Stimulated activated naive B cell treated with anti-CD40 and anti-IgM and Interleukin-4, amounts not matched to agents 10 μg/mL and 1 μg/mL and 100 μg/mL, for 72 hours (primary cell): ENCODE results near the gene CDH13.

Experiments
- ATAC-seq, 2 donors: fragments of 150-1000 bp; cut with Tn5 transposase; replicated peaks; 2 replicates each; pipeline ENCODE4 v1.10.0; 2021; ENCODE audit warnings: moderate library complexity in 1 of 2
- DNase-seq: peaks from one replicate; pipeline ENCODE4 v3.0.0; 2021
- H3K27ac Mint-ChIP-seq: one replicate; pipeline ENCODE4 v1.8.0; 2022; ENCODE audit warnings: mild to moderate bottlenecking, mixed read lengths
- H3K27me3 Mint-ChIP-seq, 2 donors: one replicate each; pipeline ENCODE4 v1.8.0; 2022; ENCODE audit warnings: mixed read lengths in 2 of 2
- H3K36me3 Mint-ChIP-seq, 2 donors: one replicate each; pipeline ENCODE4 v1.8.0; 2022; ENCODE audit warnings: mixed read lengths in 2 of 2, mild to moderate bottlenecking in 1 of 2
- H3K4me1 Mint-ChIP-seq, 2 donors: one replicate each; pipeline ENCODE4 v1.8.0; 2022; ENCODE audit warnings: mixed read lengths in 2 of 2, mild to moderate bottlenecking in 1 of 2
- H3K4me3 Mint-ChIP-seq, 2 donors: one replicate each; pipeline ENCODE4 v1.8.0; 2022; ENCODE audit warnings: mild to moderate bottlenecking in 2 of 2, mixed read lengths in 2 of 2, moderate library complexity in 1 of 2
- H3K9me3 Mint-ChIP-seq, 2 donors: one replicate each; pipeline ENCODE4 v1.8.0; 2022; ENCODE audit warnings: mixed read lengths in 2 of 2, mild to moderate bottlenecking in 1 of 2

CDH13 gene

GRCh38 chr16:83449861-83450260 lies 823.1 kb downstream of the CDH13 start:
- Mint-ChIP-seq H3K27ac (no peak overlapping the region), H3K4me1 (no peaks in the 10 kb centered on the region), H3K4me3 (no peak overlapping the region), H3K36me3 (no peaks in the 10 kb centered on the region), H3K27me3 (peaks cover 0 to 3% of the 10 kb centered on the region in 2 donors), H3K9me3 (peaks cover 0 to 1% of the 10 kb centered on the region in 2 donors)
- no peak for DNase-seq
- ATAC-seq, result no peak

GRCh38 chr16:83453977-83454376 lies 827.2 kb downstream of the CDH13 start:
- DNase-seq (no peak), ATAC-seq (no peak)
- H3K4me3 Mint-ChIP-seq, result no peak overlapping the region
- peaks cover 5 to 20% of the 10 kb centered on the region in 2 donors for H3K27me3 Mint-ChIP-seq
- no peaks in the 10 kb centered on the region for H3K36me3 Mint-ChIP-seq
- H3K4me1 Mint-ChIP-seq, result peaks cover 0 to 2% of the 10 kb centered on the region in 2 donors
- H3K9me3 Mint-ChIP-seq, result peaks cover 0 to 1% of the 10 kb centered on the region in 2 donors
- no peak overlapping the region for H3K27ac Mint-ChIP-seq

DNA sequence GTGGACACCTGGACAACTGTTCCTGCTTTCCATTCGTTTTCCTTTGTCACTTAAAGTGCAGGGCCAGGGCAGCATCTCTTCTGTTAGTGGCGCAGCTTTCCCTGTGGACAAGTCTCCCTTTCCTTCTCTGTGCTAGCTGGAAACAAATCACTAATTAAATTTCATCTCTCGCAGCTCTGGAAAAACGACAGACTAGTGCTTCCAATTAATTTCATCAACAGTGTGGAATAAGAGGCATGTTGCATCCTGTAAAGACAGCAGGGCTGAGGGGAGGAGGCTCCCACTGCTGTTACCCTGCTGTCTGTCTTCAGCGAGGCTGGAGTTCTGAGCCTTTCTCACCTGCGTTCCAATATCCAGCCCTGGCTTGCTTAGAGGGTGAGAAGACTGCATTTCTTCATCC lies 828.9 kb downstream of the CDH13 start:
- peaks cover 5 to 23% of the 10 kb centered on the region in 2 donors for H3K27me3 Mint-ChIP-seq
- peaks cover 0 to 2% of the 10 kb centered on the region in 2 donors for H3K4me1 Mint-ChIP-seq
- H3K4me3 Mint-ChIP-seq, result no peak overlapping the region
- ATAC-seq, result no peak
- no peaks in the 10 kb centered on the region for H3K36me3 Mint-ChIP-seq
- no peak overlapping the region for H3K27ac Mint-ChIP-seq
- peaks cover 0 to 3% of the 10 kb centered on the region in 2 donors for H3K9me3 Mint-ChIP-seq
- DNase-seq, result no peak

- no peak overlapping the region for H3K27ac Mint-ChIP-seq
- peaks cover 5 to 23% of the 10 kb centered on the region in 2 donors for H3K27me3 Mint-ChIP-seq
- H3K9me3 Mint-ChIP-seq, result peaks cover 0 to 3% of the 10 kb centered on the region in 2 donors
- no peak for DNase-seq
- ATAC-seq, result no peak
- peaks cover 0 to 2% of the 10 kb centered on the region in 2 donors for H3K4me1 Mint-ChIP-seq
- no peak overlapping the region for H3K4me3 Mint-ChIP-seq
- H3K36me3 Mint-ChIP-seq, result no peaks in the 10 kb centered on the region
These were observed 830.2 kb downstream of the CDH13 start for GRCh38 chr16:83456934-83457333.

GRCh38 chr16:83458612-83459011 lies 831.8 kb downstream of the CDH13 start:
- peaks cover 0 to 2% of the 10 kb centered on the region in 2 donors for H3K9me3 Mint-ChIP-seq
- ATAC-seq (peak; percentile 46 to 85), DNase-seq (peak; percentile 14)
- H3K36me3 Mint-ChIP-seq, result no peaks in the 10 kb centered on the region
- peaks cover 6 to 20% of the 10 kb centered on the region in 2 donors for H3K27me3 Mint-ChIP-seq
- H3K4me3 Mint-ChIP-seq, result no peak overlapping the region
- H3K27ac Mint-ChIP-seq, result no peak overlapping the region
- peaks cover 0 to 2% of the 10 kb centered on the region in 2 donors for H3K4me1 Mint-ChIP-seq

- no peak for DNase-seq
- H3K36me3 Mint-ChIP-seq, result no peaks in the 10 kb centered on the region
- H3K27me3 Mint-ChIP-seq, result peaks cover 0 to 6% of the 10 kb centered on the region in 2 donors
- no peaks in the 10 kb centered on the region for H3K9me3 Mint-ChIP-seq
- no peak overlapping the region for H3K4me3 Mint-ChIP-seq
- no peak for ATAC-seq
- H3K27ac Mint-ChIP-seq, result no peak overlapping the region
- H3K4me1 Mint-ChIP-seq, result no peaks in the 10 kb centered on the region
These were observed 838.2 kb downstream of the CDH13 start for GRCh38 chr16:83464991-83465390.

GRCh38 chr16:83470416-83470815 lies 843.6 kb downstream of the CDH13 start:
- Mint-ChIP-seq H3K9me3 (no peaks in the 10 kb centered on the region), H3K4me1 (no peaks in the 10 kb centered on the region), H3K27me3 (peaks cover 0 to 9% of the 10 kb centered on the region in 2 donors), H3K36me3 (no peaks in the 10 kb centered on the region), H3K27ac (peak overlapping the region; percentile 2), H3K4me3 (no peak overlapping the region)
- DNase-seq (no peak), ATAC-seq (no peak)

GRCh38 chr16:83472776-83473501 lies 846.2 kb downstream of the CDH13 start:
- Mint-ChIP-seq H3K27ac (no peak overlapping the region), H3K9me3 (no peaks in the 10 kb centered on the region), H3K4me1 (no peaks in the 10 kb centered on the region), H3K27me3 (peaks cover 0 to 9% of the 10 kb centered on the region in 2 donors), H3K36me3 (no peaks in the 10 kb centered on the region), H3K4me3 (no peak overlapping the region)
- DNase-seq, result no peak
- no peak for ATAC-seq

GRCh38 chr16:83473926-83474650 lies 847.3 kb downstream of the CDH13 start:
- Mint-ChIP-seq H3K9me3 (no peaks in the 10 kb centered on the region), H3K27ac (no peak overlapping the region)

DNA sequence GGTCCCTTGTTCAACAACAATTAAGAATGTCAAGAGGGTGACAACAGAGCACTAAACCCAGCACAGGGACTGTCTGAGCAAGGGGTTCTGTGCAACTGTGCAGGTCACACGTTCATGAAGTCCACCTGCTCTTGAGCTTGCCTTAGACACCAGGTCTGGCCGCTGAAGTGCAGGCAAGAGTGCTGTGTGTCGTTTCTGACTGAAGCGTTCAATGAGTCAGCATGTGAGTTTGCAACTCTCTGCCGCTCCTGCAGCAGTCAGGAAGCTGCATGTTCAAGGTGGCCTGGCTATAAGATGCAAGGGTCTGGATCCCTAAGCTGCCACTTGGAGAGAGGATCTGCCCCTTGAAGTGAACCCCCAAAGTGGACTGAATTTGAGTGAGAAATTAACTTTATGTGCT lies 848.3 kb downstream of the CDH13 start:
- Mint-ChIP-seq H3K9me3 (no peaks in the 10 kb centered on the region), H3K36me3 (no peaks in the 10 kb centered on the region), H3K27ac (no peak overlapping the region), H3K4me1 (no peaks in the 10 kb centered on the region), H3K4me3 (no peak overlapping the region), H3K27me3 (peaks cover 0 to 9% of the 10 kb centered on the region in 2 donors)
- no peak for ATAC-seq
- DNase-seq, result no peak

More at GRCh38 chr16:83473926-83474650, 847.3 kb downstream of the CDH13 start:
- Mint-ChIP-seq H3K36me3 (no peaks in the 10 kb centered on the region), H3K27me3 (peaks cover 0 to 9% of the 10 kb centered on the region in 2 donors), H3K4me1 (no peaks in the 10 kb centered on the region), H3K4me3 (no peak overlapping the region)
- ATAC-seq (no peak), DNase-seq (no peak)

DNA sequence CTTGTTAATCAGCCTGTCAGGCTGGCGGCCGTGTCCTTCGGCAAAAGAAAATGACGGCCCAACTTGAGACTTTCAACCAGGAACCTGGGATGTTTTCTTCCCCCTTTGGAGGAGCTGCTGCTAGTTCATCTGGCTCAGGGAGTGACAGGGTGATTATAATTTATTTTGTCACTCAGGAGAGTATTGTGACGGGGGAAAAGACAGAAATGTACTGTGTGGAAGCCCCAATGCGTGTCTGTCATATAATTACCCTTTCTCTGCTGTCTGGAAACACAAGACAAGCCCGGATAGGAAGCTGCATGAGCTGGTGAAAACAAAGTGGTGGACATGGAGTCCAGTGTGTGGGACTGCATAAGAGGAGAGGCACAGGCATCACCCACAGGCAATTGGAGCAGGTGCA lies 854.8 kb downstream of the CDH13 start:
- H3K36me3 Mint-ChIP-seq, result no peaks in the 10 kb centered on the region
- H3K4me3 Mint-ChIP-seq, result no peak overlapping the region
- ATAC-seq, result no peak
- no peaks in the 10 kb centered on the region for H3K9me3 Mint-ChIP-seq
- H3K4me1 Mint-ChIP-seq, result no peaks in the 10 kb centered on the region
- H3K27ac Mint-ChIP-seq, result no peak overlapping the region
- H3K27me3 Mint-ChIP-seq, result no peaks in the 10 kb centered on the region
- DNase-seq, result no peak

- no peak overlapping the region for H3K4me3 Mint-ChIP-seq
- H3K9me3 Mint-ChIP-seq, result no peaks in the 10 kb centered on the region
- H3K27me3 Mint-ChIP-seq, result peaks cover 0 to 2% of the 10 kb centered on the region in 2 donors
- DNase-seq, result no peak
- no peak overlapping the region for H3K27ac Mint-ChIP-seq
- no peak for ATAC-seq
- H3K36me3 Mint-ChIP-seq, result no peaks in the 10 kb centered on the region
- no peaks in the 10 kb centered on the region for H3K4me1 Mint-ChIP-seq
These were observed 855.9 kb downstream of the CDH13 start for GRCh38 chr16:83482545-83483162.

GRCh38 chr16:83490073-83490472 lies 863.3 kb downstream of the CDH13 start:
- no peak overlapping the region for H3K4me3 Mint-ChIP-seq
- H3K36me3 Mint-ChIP-seq, result no peaks in the 10 kb centered on the region
- H3K27me3 Mint-ChIP-seq, result peaks cover 0 to 5% of the 10 kb centered on the region in 2 donors
- DNase-seq, result no peak
- no peak overlapping the region for H3K27ac Mint-ChIP-seq
- H3K4me1 Mint-ChIP-seq, result no peaks in the 10 kb centered on the region
- no peak for ATAC-seq
- no peaks in the 10 kb centered on the region for H3K9me3 Mint-ChIP-seq

- no peak for ATAC-seq
- Mint-ChIP-seq H3K4me1 (no peaks in the 10 kb centered on the region), H3K36me3 (no peaks in the 10 kb centered on the region), H3K9me3 (no peaks in the 10 kb centered on the region), H3K27ac (no peak overlapping the region), H3K4me3 (no peak overlapping the region), H3K27me3 (no peaks in the 10 kb centered on the region)
- DNase-seq, result no peak
These were observed 867.7 kb downstream of the CDH13 start for GRCh38 chr16:83494459-83494858.
